H9 (cell line): ENCODE measurements around the gene MCU. TPM values are rescaled to one million over a fixed set of nuclear protein-coding genes. Genes with fewer than 3 reads are reported as not detected.

ENCODE experiments used
- DNase-seq: peaks from one replicate; pipeline ENCODE4 v3.0.0-alpha.2; 2017
- H2AFZ ChIP-seq: one replicate; pipeline ENCODE4 v1.6.1; 2013; ENCODE audit warnings: mild to moderate bottlenecking, low read length, control low read depth, moderate library complexity
- H2AK5ac ChIP-seq: 2 replicates; pipeline ENCODE4 v1.6.1; 2013; ENCODE audit warnings: low read length, control low read depth, mixed read lengths; ENCODE audit not compliant: insufficient read length
- H2BK120ac ChIP-seq: one replicate; pipeline ENCODE4 v1.6.1; 2013; ENCODE audit warnings: low read depth, mild to moderate bottlenecking, low read length, control low read depth, inconsistent platforms; ENCODE audit not compliant: poor library complexity, severe bottlenecking
- H2BK12ac ChIP-seq: 2 replicates; pipeline ENCODE4 v1.6.1; 2013; ENCODE audit warnings: low read length, control low read depth, mixed read lengths, low read depth; ENCODE audit not compliant: insufficient read length
- H2BK15ac ChIP-seq: 2 replicates; pipeline ENCODE4 v1.6.1; 2013; ENCODE audit warnings: low read depth, low read length, control low read depth
- H2BK20ac ChIP-seq: one replicate; pipeline ENCODE4 v1.6.1; 2013; ENCODE audit warnings: low read depth, mild to moderate bottlenecking, low read length, control low read depth, inconsistent platforms; ENCODE audit not compliant: poor library complexity, severe bottlenecking
- H2BK5ac ChIP-seq: 2 replicates; pipeline ENCODE4 v1.6.1; 2013; ENCODE audit warnings: low read length, control low read depth, mixed read lengths; ENCODE audit not compliant: insufficient read length
- H3K14ac ChIP-seq: 2 replicates; pipeline ENCODE4 v1.6.1; 2013; ENCODE audit warnings: low read length, control low read depth; ENCODE audit not compliant: insufficient read depth
- H3K18ac ChIP-seq: 2 replicates; pipeline ENCODE4 v1.6.1; 2013; ENCODE audit warnings: low read depth, mild to moderate bottlenecking, mixed read lengths, low read length, control low read depth; ENCODE audit not compliant: insufficient read length
- H3K23ac ChIP-seq: 2 replicates; pipeline ENCODE4 v1.6.1; 2013; ENCODE audit warnings: low read length, control low read depth, mixed read lengths, low read depth; ENCODE audit not compliant: insufficient read length
- H3K23me2 ChIP-seq: 2 replicates; pipeline ENCODE4 v1.6.1; 2013; ENCODE audit warnings: low read depth, mild to moderate bottlenecking, mixed read lengths, low read length, control low read depth; ENCODE audit not compliant: insufficient read length, poor library complexity, severe bottlenecking
- H3K27ac ChIP-seq: 2 replicates; pipeline ENCODE4 v1.5.1; 2013; ENCODE audit warnings: low read length, control low read depth, mixed read lengths, low read depth; ENCODE audit not compliant: insufficient read length
- H3K27me3 ChIP-seq: 2 replicates; pipeline ENCODE4 v1.6.1; 2013; ENCODE audit warnings: low read length, control low read depth, inconsistent platforms; ENCODE audit not compliant: insufficient read depth
- H3K4ac ChIP-seq: 2 replicates; pipeline ENCODE4 v1.6.1; 2013; ENCODE audit warnings: low read depth, mild to moderate bottlenecking, control low read depth, inconsistent platforms, low read length, moderate library complexity
- H3K4me1 ChIP-seq: 2 replicates; pipeline ENCODE4 v1.6.1; 2013; ENCODE audit warnings: low read length, control low read depth, inconsistent platforms; ENCODE audit not compliant: insufficient read depth
- H3K4me2 ChIP-seq: 2 replicates; pipeline ENCODE4 v1.6.1; 2013; ENCODE audit warnings: low read length, control low read depth, mixed read lengths; ENCODE audit not compliant: insufficient read length, insufficient read depth
- H3K56ac ChIP-seq: 2 replicates; pipeline ENCODE4 v1.6.1; 2013; ENCODE audit warnings: low read depth, mild to moderate bottlenecking, mixed read lengths, low read length, control low read depth; ENCODE audit not compliant: insufficient read length
- H3K79me1 ChIP-seq: 2 replicates; pipeline ENCODE4 v1.6.1; 2013; ENCODE audit warnings: low read depth, mild to moderate bottlenecking, moderate library complexity, low read length, control low read depth, inconsistent platforms; ENCODE audit not compliant: insufficient read depth, poor library complexity, severe bottlenecking
- H3K79me2 ChIP-seq: 2 replicates; pipeline ENCODE4 v1.6.1; 2013; ENCODE audit warnings: low read length, control low read depth, inconsistent platforms; ENCODE audit not compliant: insufficient read depth
- H3K9ac ChIP-seq: 2 replicates; pipeline ENCODE4 v1.6.1; 2013; ENCODE audit warnings: low read length, control low read depth, mixed read lengths; ENCODE audit not compliant: insufficient read length; ENCODE audit errors: extremely low read depth
- H3K9me3 ChIP-seq: one replicate; pipeline ENCODE4 v1.6.1; 2013; ENCODE audit warnings: low read depth, low read length, inconsistent platforms; ENCODE audit not compliant: control insufficient read depth
- H3T11ph ChIP-seq: one replicate; pipeline ENCODE4 v1.6.1; 2013; ENCODE audit warnings: mild to moderate bottlenecking, low read length, control low read depth, inconsistent platforms
- H4K20me1 ChIP-seq: one replicate; pipeline ENCODE4 v1.6.1; 2013; ENCODE audit not compliant: control insufficient read depth, insufficient read length, insufficient read depth
- H4K5ac ChIP-seq: 2 replicates; pipeline ENCODE4 v1.6.1; 2013; ENCODE audit warnings: low read depth, mild to moderate bottlenecking, mixed read lengths, low read length, control low read depth; ENCODE audit not compliant: insufficient read length
- H4K8ac ChIP-seq: replicated peaks from 2 replicates; pipeline ENCODE4 v1.6.1; 2013; ENCODE audit warnings: low read length, control low read depth, mixed read lengths, low read depth; ENCODE audit not compliant: insufficient read length
- H4K91ac ChIP-seq: 2 replicates; pipeline ENCODE4 v1.6.1; 2013; ENCODE audit warnings: low read depth, mild to moderate bottlenecking, moderate library complexity, mixed read lengths, low read length, control low read depth; ENCODE audit not compliant: insufficient read length
- H3K27ac Mint-ChIP-seq, 3 experiments: 2 replicates in 2 of 3; 3 replicates in 1 of 3; pipeline ENCODE4 v1.8.0; 2020 to 2021; ENCODE audit warnings: mixed read lengths in 3 of 3, mild to moderate bottlenecking in 1 of 3, moderate library complexity in 1 of 3
- H3K27me3 Mint-ChIP-seq: 2 replicates; pipeline ENCODE4 v1.8.0; 2021; ENCODE audit warnings: low read depth, mild to moderate bottlenecking, moderate library complexity, mixed read lengths
- H3K36me3 Mint-ChIP-seq, 3 experiments: 2 replicates in 2 of 3; 3 replicates in 1 of 3; pipeline ENCODE4 v1.8.0; 2020 to 2021; ENCODE audit warnings: low read depth in 3 of 3, mixed read lengths in 3 of 3; ENCODE audit not compliant: insufficient read depth in 1 of 3
- H3K4me1 Mint-ChIP-seq, 2 experiments: 2 replicates each; pipeline ENCODE4 v1.8.0; 2020; ENCODE audit warnings: mixed read lengths in 2 of 2
- H3K4me3 Mint-ChIP-seq, 2 experiments: 2 replicates in 1 of 2; 3 replicates in 1 of 2; pipeline ENCODE4 v1.8.0; 2020 to 2021; ENCODE audit warnings: mild to moderate bottlenecking in 2 of 2, mixed read lengths in 2 of 2, moderate library complexity in 1 of 2
- H3K9me3 Mint-ChIP-seq, 2 experiments: 2 replicates in 1 of 2; 3 replicates in 1 of 2; pipeline ENCODE4 v1.8.0; 2020; ENCODE audit warnings: mild to moderate bottlenecking in 2 of 2, mixed read lengths in 2 of 2, moderate library complexity in 1 of 2
- CTCF ChIP-seq: fragments of 200-600 bp; sonication (generic); conservative IDR thresholded peaks from 3 replicates; pipeline ENCODE4 v1.8.0; 2021; ENCODE audit warnings: antibody characterized with exemption, mild to moderate bottlenecking
- WGBS: extraction: QIAGEN DNeasy Blood & Tissue Kit; methylation state at CpG from one replicate; pipeline ENCODE4 v1.1.7; 2013; ENCODE audit warnings: missing lambda C conversion rate, low lambda C conversion rate, mixed read lengths; ENCODE audit not compliant: insufficient read length; ENCODE audit errors: extremely low coverage; 5-methylcytosine and 5-hydroxymethylcytosine counted together
- total RNA-seq: library from RNA; stranded (reverse); gene quantifications from 2 replicates; pipeline ENCODE4 v1.2.1, GENCODE V29; 2021

MCU gene
- total RNA-seq, 1 experiment from 2014 or later: 36.6 TPM

DNA sequence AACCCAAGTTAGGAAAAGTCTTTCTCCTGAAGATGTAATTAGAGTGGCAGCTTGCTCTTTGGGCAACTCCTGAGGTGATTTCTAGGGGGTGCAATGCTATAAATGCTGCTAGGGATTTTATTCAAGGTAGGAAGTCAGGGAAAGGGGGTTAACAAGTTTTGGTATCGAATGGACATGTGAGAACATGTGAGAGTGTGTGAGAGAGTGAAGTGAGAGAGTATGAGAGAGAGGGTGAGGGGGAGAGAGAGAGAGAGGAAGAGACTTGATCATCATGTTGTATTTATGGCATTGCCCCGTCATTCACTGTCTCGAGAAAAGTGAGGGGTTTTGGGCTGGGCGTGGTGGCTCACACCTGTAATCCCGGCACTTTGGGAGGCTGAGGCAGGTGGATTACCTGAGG is 50.9 kb downstream of the MCU start:
- peaks cover 6% of the 10 kb centered on the region; the same call in 1 of the 2 replicates for H3K79me2 ChIP-seq
- no peak overlapping the region for H3T11ph ChIP-seq
- no peak for TF ChIP-seq CTCF

More for the DNA sequence above, 50.9 kb downstream of the MCU start:
- Histone ChIP-seq H2AK5ac (no peak overlapping the region), H3K9ac (no peak overlapping the region), H3K27me3 (no peaks in the 10 kb centered on the region), H3K27ac (no peak overlapping the region), H3K4me2 (no peak overlapping the region), H4K91ac (no peak overlapping the region), H2AFZ (no peak overlapping the region), H4K8ac (no peak overlapping the region), H4K20me1 (no peaks in the 10 kb centered on the region), H3K18ac (no peak overlapping the region), H3K14ac (no peak overlapping the region), H3K4me1 (no peaks in the 10 kb centered on the region; the same call in 1 of the 2 replicates), H2BK120ac (no peak overlapping the region), H2BK5ac (no peak overlapping the region), H3K56ac (no peak overlapping the region), H3K4ac (no peak overlapping the region), H3K23ac (no peak overlapping the region), H2BK15ac (no peak overlapping the region), H3K79me1 (peaks cover 2% of the 10 kb centered on the region), H2BK20ac (no peak overlapping the region), H3K9me3 (no peaks in the 10 kb centered on the region), H4K5ac (no peak overlapping the region), H2BK12ac (no peak overlapping the region), H3K23me2 (no peaks in the 10 kb centered on the region)
- Mint-ChIP-seq H3K4me1 (peaks cover 27 to 39% of the 10 kb centered on the region in 2 experiments), H3K4me3 (no peak overlapping the region), H3K27ac (peak overlapping the region in 1 of 3 experiments; percentile 74; a peak in 4 of 7 replicates), H3K36me3 (no peaks in the 10 kb centered on the region; a peak in 1 of 7 replicates), H3K9me3 (no peaks in the 10 kb centered on the region), H3K27me3 (no peaks in the 10 kb centered on the region)
- no peak for DNase-seq
- WGBS: 100% methylated on average over 1 of the region's 5 CpGs
